B cell (primary cell): Measurements from ENCODE around the gene MT1A.

Source experiments
- EZH2 ChIP-seq: IDR thresholded peaks from 2 replicates; pipeline ENCODE4 v1.6.1; 2012; ENCODE audit warnings: borderline replicate concordance, low read depth, mild to moderate bottlenecking, moderate library complexity, low read length; ENCODE audit not compliant: insufficient read depth, poor library complexity, severe bottlenecking
- TF ChIP-seq, protein P1 (sequence below): fragments of 200-600 bp; IDR thresholded peaks from one replicate; pipeline ENCODE4 v1.8.0; 2022; ENCODE audit warnings: antibody characterized with exemption, mild to moderate bottlenecking

GRCh38 chr16:56632156-56632847 lies 6.2 kb upstream of the MT1A start, which contains the start of gene MT1M:
- TF ChIP-seq, protein P1, sequence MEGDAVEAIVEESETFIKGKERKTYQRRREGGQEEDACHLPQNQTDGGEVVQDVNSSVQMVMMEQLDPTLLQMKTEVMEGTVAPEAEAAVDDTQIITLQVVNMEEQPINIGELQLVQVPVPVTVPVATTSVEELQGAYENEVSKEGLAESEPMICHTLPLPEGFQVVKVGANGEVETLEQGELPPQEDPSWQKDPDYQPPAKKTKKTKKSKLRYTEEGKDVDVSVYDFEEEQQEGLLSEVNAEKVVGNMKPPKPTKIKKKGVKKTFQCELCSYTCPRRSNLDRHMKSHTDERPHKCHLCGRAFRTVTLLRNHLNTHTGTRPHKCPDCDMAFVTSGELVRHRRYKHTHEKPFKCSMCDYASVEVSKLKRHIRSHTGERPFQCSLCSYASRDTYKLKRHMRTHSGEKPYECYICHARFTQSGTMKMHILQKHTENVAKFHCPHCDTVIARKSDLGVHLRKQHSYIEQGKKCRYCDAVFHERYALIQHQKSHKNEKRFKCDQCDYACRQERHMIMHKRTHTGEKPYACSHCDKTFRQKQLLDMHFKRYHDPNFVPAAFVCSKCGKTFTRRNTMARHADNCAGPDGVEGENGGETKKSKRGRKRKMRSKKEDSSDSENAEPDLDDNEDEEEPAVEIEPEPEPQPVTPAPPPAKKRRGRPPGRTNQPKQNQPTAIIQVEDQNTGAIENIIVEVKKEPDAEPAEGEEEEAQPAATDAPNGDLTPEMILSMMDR: no peak
- TF ChIP-seq EZH2: no peak
